Measurements from ENCODE around the gene VAV2.

DNA sequence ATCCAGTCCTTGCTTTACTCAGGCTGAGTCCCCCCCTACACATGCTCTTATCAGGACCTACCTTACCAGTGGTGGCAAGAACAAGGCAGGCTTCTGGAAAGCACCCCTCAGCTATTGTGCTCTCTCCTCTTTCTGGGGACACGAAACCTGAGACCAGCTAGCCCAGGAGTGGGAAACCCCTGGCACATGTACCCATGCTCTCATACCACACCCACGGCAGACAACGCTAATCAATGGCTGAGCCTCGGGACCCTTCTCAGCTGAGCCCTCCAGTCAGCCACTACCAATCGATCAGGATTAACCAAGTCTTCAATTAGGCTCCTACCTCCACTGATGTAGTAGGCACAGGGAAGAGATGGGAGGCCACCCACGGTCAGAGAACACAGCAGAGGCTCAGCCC lies 65.1 kb downstream of the VAV2 start:
- TF ChIP-seq PATZ1 (CRISPR knock-in tag; IDR thresholded peaks at IDR 0.05; ENCODE audit: borderline replicate concordance) (no peak), ZNF70 (CRISPR knock-in tag; IDR thresholded peaks at IDR 0.05) (no peak)
